Lower lobe of right lung (tissue), 2 donors: Measurements from ENCODE around the gene KIF5A. TPM values are rescaled to one million over a fixed set of nuclear protein-coding genes. Genes with fewer than 3 reads are reported as not detected.

ENCODE experiments used
- ATAC-seq, 2 donors: fragments of 200-7000 bp; cut with Tn5 transposase; one replicate each; pipeline ENCODE4 v1.9.1; 2020 to 2022; ENCODE audit warnings: mild to moderate bottlenecking in 2 of 2, moderate library complexity in 2 of 2
- DNase-seq: peaks from one replicate; pipeline ENCODE4 v3.0.0-alpha.2; 2020
- H3K27ac ChIP-seq: fragments of 200-600 bp; one replicate; pipeline ENCODE4 v1.8.0; 2022
- H3K27me3 ChIP-seq: fragments of 200-600 bp; one replicate; pipeline ENCODE4 v1.8.0; 2022; ENCODE audit warnings: low read depth
- H3K36me3 ChIP-seq: fragments of 200-600 bp; one replicate; pipeline ENCODE4 v1.8.0; 2022; ENCODE audit warnings: mild to moderate bottlenecking
- H3K4me1 ChIP-seq: fragments of 200-600 bp; one replicate; pipeline ENCODE4 v1.8.0; 2022
- H3K4me3 ChIP-seq: fragments of 200-600 bp; one replicate; pipeline ENCODE4 v1.8.0; 2022; ENCODE audit warnings: mild to moderate bottlenecking
- H3K9me3 ChIP-seq: fragments of 200-600 bp; one replicate; pipeline ENCODE4 v1.8.0; 2022
- CTCF ChIP-seq: fragments of 200-600 bp; IDR thresholded peaks from one replicate; pipeline ENCODE4 v1.8.0; 2022; ENCODE audit warnings: antibody characterized with exemption, mild to moderate bottlenecking
- intact Hi-C: fragments of 100-400 bp; cut with DNase I; formaldehyde crosslinking; loops from one replicate; pipeline ENCODE4 v1.11.0; 2022
- total RNA-seq: library from RNA; stranded (reverse); fragmentation: NEBNext Ultra II Directional; extraction: Animal tissue kit (Norgen Biotek cat#: 25700); gene quantifications from one replicate; pipeline ENCODE4 v1.2.1, GENCODE V29; 2021
- donor health status: DM: no; HTN: yes; CAD: no; lungs with severe emphysema.

The KIF5A gene
- total RNA-seq, 1 donor from 2014 or later = 0.09 TPM

- Histone ChIP-seq H3K27me3 (peaks cover 4% of the 10 kb centered on the region), H3K9me3 (no peaks in the 10 kb centered on the region), H3K36me3 (peaks cover 31% of the 10 kb centered on the region), H3K4me1 (peaks cover 23% of the 10 kb centered on the region), H3K4me3 (peak overlapping the region; percentile 65), H3K27ac (no peak overlapping the region)
- no peak for TF ChIP-seq CTCF
- intact Hi-C loops = no loop called here
- ATAC-seq (no peak), DNase-seq (no peak)
Observed at GRCh38 chr12:57605811-57606311, 56.0 kb downstream of the KIF5A start.

GRCh38 chr12:57606399-57606798 is 56.6 kb downstream of the KIF5A start:
- Histone ChIP-seq H3K27ac (no peak overlapping the region), H3K4me1 (peaks cover 29% of the 10 kb centered on the region), H3K4me3 (no peak overlapping the region), H3K9me3 (no peaks in the 10 kb centered on the region), H3K27me3 (peaks cover 6% of the 10 kb centered on the region), H3K36me3 (peaks cover 25% of the 10 kb centered on the region)
- no peak for TF ChIP-seq CTCF
- intact Hi-C loops = no loop called here
- ATAC-seq = no peak
- no peak for DNase-seq

- intact Hi-C loops = no loop called here
Observed at GRCh38 chr12:57606821-57607220, 57.0 kb downstream of the KIF5A start.

GRCh38 chr12:57607958-57608663 is 58.3 kb downstream of the KIF5A start:
- intact Hi-C loops = no loop called here
- Histone ChIP-seq H3K27ac (no peak overlapping the region), H3K9me3 (no peaks in the 10 kb centered on the region), H3K27me3 (peaks cover 21% of the 10 kb centered on the region), H3K36me3 (peaks cover 17% of the 10 kb centered on the region), H3K4me3 (no peak overlapping the region), H3K4me1 (peaks cover 37% of the 10 kb centered on the region)
- no peak for ATAC-seq
- no peak for TF ChIP-seq CTCF
- no peak for DNase-seq

More at GRCh38 chr12:57606821-57607220, 57.0 kb downstream of the KIF5A start:
- H3K36me3 ChIP-seq = peaks cover 21% of the 10 kb centered on the region
- DNase-seq = no peak
- H3K9me3 ChIP-seq = no peaks in the 10 kb centered on the region
- no peak overlapping the region for H3K27ac ChIP-seq
- H3K4me1 ChIP-seq = peaks cover 33% of the 10 kb centered on the region
- no peak for ATAC-seq
- TF ChIP-seq CTCF = no peak
- H3K27me3 ChIP-seq = peaks cover 10% of the 10 kb centered on the region
- no peak overlapping the region for H3K4me3 ChIP-seq

GRCh38 chr12:57609101-57609780 is 59.4 kb downstream of the KIF5A start:
- no peak for TF ChIP-seq CTCF
- peaks cover 22% of the 10 kb centered on the region for H3K27me3 ChIP-seq
- intact Hi-C loops = no loop called here
- ATAC-seq (no peak), DNase-seq (no peak)
- peak overlapping the region; percentile 36 for H3K27ac ChIP-seq
- no peak overlapping the region for H3K4me3 ChIP-seq
- peaks cover 17% of the 10 kb centered on the region for H3K36me3 ChIP-seq
- H3K4me1 ChIP-seq = peaks cover 28% of the 10 kb centered on the region
- no peaks in the 10 kb centered on the region for H3K9me3 ChIP-seq
